IMR-90 (cell line): ENCODE results near the gene FSIP1. TPM values are rescaled to one million over a fixed set of nuclear protein-coding genes. Genes with fewer than 3 reads are reported as not detected.

Experiments used
- ATAC-seq: fragments of 200-7000 bp; cut with Tn5 transposase; 2 replicates; pipeline ENCODE4 v1.9.1; 2020; ENCODE audit warnings: low read depth, mild to moderate bottlenecking, moderate library complexity
- BruUV-seq: library from RNA; stranded (reverse); fragments of 400-500 nt; replicated peaks from 2 replicates; lab custom pipeline; 2021; lab: Mats Ljungman, UMichigan
- CTCF ChIA-PET: fragments of 300-600 bp; formaldehyde crosslinking; extraction: SDS; loops from one replicate; lab custom pipeline; 2021; ENCODE audit warnings: antibody characterized with exemption; lab: Yijun Ruan, JAX
- POLR2A ChIA-PET: fragments of 300-600 bp; sonication (Branson Sonifier 250); formaldehyde crosslinking; loops from one replicate; lab custom pipeline; 2022; ENCODE audit warnings: antibody characterized with exemption; ENCODE audit not compliant: unreplicated experiment; lab: Charles Lee
- DNase-seq: peaks from one replicate; pipeline ENCODE4 v3.0.0; 2013
- H2AFZ ChIP-seq: replicated peaks from 2 replicates; pipeline ENCODE3; 2013; ENCODE audit warnings: low read length, mild to moderate bottlenecking; ENCODE audit not compliant: poor library complexity
- H2AK5ac ChIP-seq: 2 replicates; pipeline ENCODE4 v1.6.1; 2013; ENCODE audit warnings: low read depth, low read length, inconsistent platforms
- H2AK9ac ChIP-seq: replicated peaks from 2 replicates; pipeline ENCODE3; 2013; ENCODE audit warnings: mild to moderate bottlenecking, low read depth, low read length, moderate library complexity; ENCODE audit not compliant: poor library complexity
- H2BK120ac ChIP-seq: 2 replicates; pipeline ENCODE4 v1.6.1; 2013; ENCODE audit warnings: low read depth, low read length, inconsistent platforms
- H2BK15ac ChIP-seq: 3 replicates; pipeline ENCODE4 v1.6.1; 2013; ENCODE audit warnings: low read depth, low read length, inconsistent platforms
- H2BK20ac ChIP-seq: 2 replicates; pipeline ENCODE4 v1.6.1; 2013; ENCODE audit warnings: low read depth, mild to moderate bottlenecking, inconsistent platforms, low read length, moderate library complexity
- H2BK5ac ChIP-seq: 2 replicates; pipeline ENCODE4 v1.6.1; 2013; ENCODE audit warnings: mild to moderate bottlenecking, low read depth, low read length, inconsistent platforms; ENCODE audit not compliant: poor library complexity, severe bottlenecking
- H3K14ac ChIP-seq: replicated peaks from 2 replicates; pipeline ENCODE4 v1.6.1; 2013; ENCODE audit warnings: low read depth, low read length, inconsistent platforms
- H3K18ac ChIP-seq: 2 replicates; pipeline ENCODE4 v1.6.1; 2013; ENCODE audit warnings: low read depth, low read length, control low read depth
- H3K23ac ChIP-seq: 2 replicates; pipeline ENCODE4 v1.6.1; 2013; ENCODE audit warnings: low read depth, low read length, inconsistent platforms
- H3K27ac ChIP-seq: 2 replicates; pipeline ENCODE4 v1.5.1; 2013; ENCODE audit warnings: mild to moderate bottlenecking, control low read depth, low read length; ENCODE audit not compliant: insufficient read depth
- H3K27me3 ChIP-seq: 2 replicates; pipeline ENCODE4 v1.6.1; 2013; ENCODE audit warnings: low read length; ENCODE audit not compliant: control insufficient read depth, insufficient read depth
- H3K36me3 ChIP-seq: 2 replicates; pipeline ENCODE4 v1.6.1; 2013; ENCODE audit warnings: low read length, mixed read lengths; ENCODE audit not compliant: control insufficient read depth, insufficient read depth
- H3K4ac ChIP-seq: 2 replicates; pipeline ENCODE4 v1.6.1; 2013; ENCODE audit warnings: low read depth, low read length, inconsistent platforms
- H3K4me1 ChIP-seq: 2 replicates; pipeline ENCODE4 v1.6.1; 2013; ENCODE audit warnings: low read length, mixed read lengths; ENCODE audit not compliant: control insufficient read depth, insufficient read depth
- H3K4me2 ChIP-seq: 2 replicates; pipeline ENCODE4 v1.6.1; 2013; ENCODE audit warnings: low read depth, mild to moderate bottlenecking, control low read depth, low read length, moderate library complexity
- H3K4me3 ChIP-seq: 2 replicates; pipeline ENCODE4 v1.5.1; 2013; ENCODE audit warnings: low read depth, mild to moderate bottlenecking, control low read depth, low read length, moderate library complexity; ENCODE audit not compliant: insufficient read depth
- H3K56ac ChIP-seq: 2 replicates; pipeline ENCODE4 v1.6.1; 2013; ENCODE audit warnings: low read length, inconsistent platforms; ENCODE audit not compliant: insufficient read depth; ENCODE audit errors: extremely low read depth
- H3K79me1 ChIP-seq, 2 experiments: 2 replicates each; pipeline ENCODE4 v1.6.1; 2013; ENCODE audit warnings: low read length in 2 of 2, inconsistent platforms in 1 of 2, low read depth in 1 of 2
- H3K9ac ChIP-seq: 2 replicates; pipeline ENCODE4 v1.6.1; 2013; ENCODE audit warnings: low read depth, low read length, control low read depth
- H3K9me1 ChIP-seq: 2 replicates; pipeline ENCODE4 v1.6.1; 2013; ENCODE audit warnings: low read length, inconsistent platforms; ENCODE audit not compliant: insufficient read depth
- H3K9me3 ChIP-seq: 2 replicates; pipeline ENCODE4 v1.6.1; 2013; ENCODE audit warnings: low read length; ENCODE audit not compliant: control insufficient read depth, insufficient read depth
- H4K20me1 ChIP-seq: 2 replicates; pipeline ENCODE4 v1.6.1; 2013; ENCODE audit warnings: low read length, inconsistent platforms; ENCODE audit not compliant: insufficient read depth
- H4K5ac ChIP-seq: 2 replicates; pipeline ENCODE4 v1.6.1; 2013; ENCODE audit warnings: mild to moderate bottlenecking, low read depth, low read length, control low read depth
- H4K8ac ChIP-seq, 2 experiments: 2 replicates each; pipeline ENCODE4 v1.6.1; 2013; ENCODE audit warnings: low read depth in 2 of 2, low read length in 2 of 2, control low read depth in 1 of 2, inconsistent platforms in 1 of 2
- H4K91ac ChIP-seq: 2 replicates; pipeline ENCODE4 v1.6.1; 2013; ENCODE audit warnings: low read depth, low read length, inconsistent platforms; ENCODE audit not compliant: insufficient read depth
- FOS ChIP-seq: fragments of 150-350 bp; IDR thresholded peaks from 2 replicates; pipeline ENCODE4 v1.6.1; 2016; ENCODE audit warnings: low read depth, low read length
- MAFK ChIP-seq: IDR thresholded peaks from 2 replicates; pipeline ENCODE4 v1.6.1; 2012; ENCODE audit warnings: low read depth, low read length, improper control_type of control experiment
- POLR2A ChIP-seq: IDR thresholded peaks from 2 replicates; pipeline ENCODE4 v1.6.1; 2012; ENCODE audit warnings: mild to moderate bottlenecking, low read depth, low read length
- RAD21 ChIP-seq: IDR thresholded peaks from 2 replicates; pipeline ENCODE4 v1.6.1; 2012; ENCODE audit warnings: low read length, improper control_type of control experiment
- WGBS, 2 experiments: methylation state at CpG; one replicate each; pipeline versions ENCODE4 v1.1.5 to v1.1.7; 2013; ENCODE audit warnings: missing lambda C conversion rate in 2 of 2; ENCODE audit not compliant: insufficient read length in 1 of 2; ENCODE audit errors: extremely low coverage in 2 of 2; 5-methylcytosine and 5-hydroxymethylcytosine counted together
- dilution Hi-C: fragments of 300-500 bp; cut with HindIII; formaldehyde crosslinking; loops from one replicate; pipeline ENCODE4 v1.14.3; 2018; ENCODE audit warnings: low sequenced_read_pairs; ENCODE audit not compliant: unreplicated experiment
- in situ Hi-C: fragments of 300-500 bp; cut with MboI; formaldehyde crosslinking; loops from 3 replicates; pipeline ENCODE4 v1.14.3; 2019; ENCODE audit warnings: low sequenced_read_pairs, inconsistent platforms, mixed read lengths
- intact Hi-C: fragments of 100-400 bp; cut with micrococcal nuclease; formaldehyde crosslinking; loops from 2 replicates; pipeline ENCODE4 v1.10.0; 2022
- polyA plus RNA-seq, 3 experiments: library from polyadenylated mRNA; depleted of rRNA; stranded (reverse); fragments of >200 nt; gene quantifications; 2 replicates each; pipeline ENCODE4 v1.2.3, GENCODE V29; 2012; ENCODE audit warnings: low replicate concordance in 1 of 3
- total RNA-seq: library from RNA; depleted of rRNA; stranded (reverse); fragments of >200 nt; gene quantifications from 2 replicates; pipeline ENCODE4 v1.2.3, GENCODE V29; 2012

FSIP1 gene
- total and polyA plus RNA-seq, 2 of the 4 experiments (the other 2 are of a cell fraction) = 0.10 to 0.18 TPM

- intact Hi-C loops (no loop called here), in situ Hi-C loops (no loop called here), dilution Hi-C loops (no loop called here)
- DNase-seq = no peak
- Histone ChIP-seq H3K36me3 (no peaks in the 10 kb centered on the region), H3K27me3 (no peaks in the 10 kb centered on the region), H2AK5ac (0 out of 2 replicates have a peak overlapping the region, but pooled peaks have one; percentile 38), H4K8ac (peak overlapping the region in 1 of 2 experiments; percentile 32; a peak in 1 of 4 replicates), H3K4me1 (peaks cover 2% of the 10 kb centered on the region; the same call in 1 of the 2 replicates), H2AFZ (no peak overlapping the region), H3K18ac (no peak overlapping the region), H2BK20ac (no peak overlapping the region), H2BK5ac (peak overlapping the region; percentile 13), H4K5ac (no peak overlapping the region), H4K91ac (no peak overlapping the region), H2BK120ac (peak overlapping the region; percentile 44), H4K20me1 (no peaks in the 10 kb centered on the region), H3K4me3 (no peak overlapping the region), H3K56ac (no peak overlapping the region), H3K9ac (no peak overlapping the region), H3K79me1 (no peaks in the 10 kb centered on the region), H3K9me3 (no peaks in the 10 kb centered on the region), H3K4me2 (no peak overlapping the region), H3K23ac (no peak overlapping the region), H3K9me1 (no peaks in the 10 kb centered on the region), H3K27ac (no peak overlapping the region), H2BK15ac (peak overlapping the region; percentile 5; the same call in 1 of the 3 replicates), H3K4ac (0 out of 2 replicates have a peak overlapping the region, but pooled peaks have one; percentile 38), H3K14ac (peak overlapping the region; percentile 77), H2AK9ac (no peak overlapping the region)
- POLR2A ChIA-PET = interaction anchor here (1.0 kb wide), 1 partner anchor 9 kb away, joined by 4 read pairs; no protein-coding TSS in a partner anchor
- CTCF ChIA-PET = interaction anchor here (1.0 kb wide), 1 partner anchor 11 kb away, joined by 3 read pairs; no protein-coding TSS in a partner anchor
- TF ChIP-seq RAD21 = no peak
- no peak for TF ChIP-seq POLR2A
- no peak for TF ChIP-seq FOS
- peak; percentile 75 for TF ChIP-seq MAFK
- no peak for ATAC-seq
- no CpG with 5 or more reads among the region's 4 CpGs for WGBS, 2 experiments
- BruUV-seq = no TSS peak
Observed at GRCh38 chr15:39654304-39654703, 128.3 kb downstream of the FSIP1 start.
